HCT116 (cell line): Measurements from ENCODE around the gene MAGIX. TPM values are rescaled to one million over a fixed set of nuclear protein-coding genes. Genes with fewer than 3 reads are reported as not detected.

Experiments used
- ATAC-seq: fragments of 200-7000 bp; cut with Tn5 transposase; 2 replicates; pipeline ENCODE4 v1.9.1; 2020; ENCODE audit warnings: mild to moderate bottlenecking, moderate library complexity
- BruUV-seq: library from RNA; stranded (reverse); fragments of 400-500 nt; replicated peaks from 2 replicates; lab custom pipeline; 2021; lab: Mats Ljungman, UMichigan
- CTCF ChIA-PET: fragments of 300-600 bp; sonication (Branson Sonifier 250); formaldehyde crosslinking; loops from one replicate; lab custom pipeline; 2021; ENCODE audit warnings: antibody characterized with exemption; lab: Charles Lee
- POLR2A ChIA-PET: fragments of 300-600, 350-600 bp; sonication (Branson Sonifier 250); formaldehyde crosslinking; loops from one replicate; lab custom pipeline; 2021; ENCODE audit warnings: antibody characterized with exemption; lab: Charles Lee
- RAD21 ChIA-PET, 2 experiments: fragments of 300-600 bp; sonication (Branson Sonifier 250); formaldehyde crosslinking; loops; one replicate each; lab custom pipeline; 2023; ENCODE audit warnings: low total read pairs in 2 of 2; ENCODE audit not compliant: uncharacterized antibody in 2 of 2, unreplicated experiment in 2 of 2, low non-redundant PET in 1 of 2; lab: Charles Lee
- DNase-seq: peaks from one replicate; pipeline ENCODE4 v3.0.0-alpha.2; 2010; ENCODE audit warnings: low read depth, low spot score
- H2AFZ ChIP-seq: fragments of 200-600 bp; shearing (Covaris generic), sonication (generic); 2 replicates; pipeline ENCODE4 v1.6.1; 2017; ENCODE audit warnings: low read depth, mixed run types, mixed read lengths, antibody characterized with exemption, low read length; ENCODE audit not compliant: poor library complexity, severe bottlenecking
- H3K27ac ChIP-seq: 2 replicates; pipeline ENCODE4 v1.5.1; 2012; ENCODE audit warnings: low read depth, low read length
- H3K27me3 ChIP-seq: fragments of 200-600 bp; sonication (generic); 2 replicates; pipeline ENCODE4 v1.6.1; 2016; ENCODE audit warnings: mixed run types, low read length, mixed read lengths; ENCODE audit not compliant: insufficient read depth
- H3K36me3 ChIP-seq, 2 experiments: fragments of 200-500 bp in 1 of 2; fragments of 200-600 bp in 1 of 2; sonication (Bioruptor generic) in 1 of 2; sonication (generic) in 1 of 2; 2 replicates each; pipeline versions ENCODE4 v1.5.1 to v1.6.1; 2014 to 2016; ENCODE audit warnings: low read length in 2 of 2, inconsistent platforms in 1 of 2, mixed read lengths in 1 of 2, mixed run types in 1 of 2; ENCODE audit not compliant: insufficient read depth in 2 of 2, control insufficient read depth in 1 of 2
- H3K4me1 ChIP-seq, 2 experiments: fragments of 200-600 bp in 1 of 2; sonication (generic) in 1 of 2; 2 replicates each; pipeline versions ENCODE4 v1.5.1 to v1.6.1; 2012 to 2017; ENCODE audit warnings: low read length in 2 of 2, inconsistent platforms in 1 of 2, mild to moderate bottlenecking in 1 of 2, mixed read lengths in 1 of 2, mixed run types in 1 of 2, moderate library complexity in 1 of 2; ENCODE audit not compliant: insufficient read depth in 2 of 2, control insufficient read depth in 1 of 2
- H3K4me2 ChIP-seq: fragments of 200-600 bp; sonication (generic); 2 replicates; pipeline ENCODE4 v1.6.1; 2017; ENCODE audit warnings: mixed run types, low read length, mixed read lengths
- H3K4me3 ChIP-seq, 2 experiments: fragments of 200-600 bp in 1 of 2; sonication (generic) in 1 of 2; replicated peaks in 1 of 2; 2 replicates each; pipeline ENCODE4 v1.5.1; 2011 to 2016; ENCODE audit warnings: low read length in 2 of 2, control low read depth in 1 of 2, low read depth in 1 of 2, mild to moderate bottlenecking in 1 of 2, mixed read lengths in 1 of 2, mixed run types in 1 of 2
- H3K79me2 ChIP-seq: fragments of 200-600 bp; sonication (generic); 2 replicates; pipeline ENCODE4 v1.6.1; 2017; ENCODE audit warnings: mild to moderate bottlenecking, mixed run types, low read length, moderate library complexity, mixed read lengths; ENCODE audit not compliant: insufficient read depth
- H3K9ac ChIP-seq: fragments of 200-600 bp; sonication (generic); 2 replicates; pipeline ENCODE4 v1.6.1; 2016; ENCODE audit warnings: low read length, mixed read lengths
- H3K9me2 ChIP-seq: fragments of 200-600 bp; sonication (generic), shearing (Covaris generic); 2 replicates; pipeline ENCODE4 v1.6.1; 2017; ENCODE audit warnings: mixed run types, mild to moderate bottlenecking, moderate library complexity; ENCODE audit not compliant: insufficient read depth
- H3K9me3 ChIP-seq, 2 experiments: fragments of 200-500 bp in 1 of 2; fragments of 200-600 bp in 1 of 2; sonication (Bioruptor generic) in 1 of 2; sonication (generic) in 1 of 2; 2 replicates each; pipeline ENCODE4 v1.6.1; 2014 to 2017; ENCODE audit warnings: low read length in 2 of 2, mixed read lengths in 2 of 2, inconsistent platforms in 1 of 2, low read depth in 1 of 2, mild to moderate bottlenecking in 1 of 2, mixed run types in 1 of 2, moderate library complexity in 1 of 2; ENCODE audit not compliant: control insufficient read depth in 1 of 2, insufficient read depth in 1 of 2
- H4K20me1 ChIP-seq: fragments of 200-600 bp; sonication (generic), shearing (Covaris generic); 2 replicates; pipeline ENCODE4 v1.6.1; 2017; ENCODE audit warnings: mixed run types, mild to moderate bottlenecking, moderate library complexity; ENCODE audit not compliant: insufficient read depth
- CBX3 ChIP-seq: IDR thresholded peaks from 2 replicates; pipeline ENCODE4 v1.6.1; 2012; ENCODE audit warnings: low read depth
- EGR1 ChIP-seq: IDR thresholded peaks from 2 replicates; pipeline ENCODE4 v1.6.1; 2012; ENCODE audit warnings: low read depth
- EZH2phosphoT487 ChIP-seq: fragments of 200-600 bp; IDR thresholded peaks from 2 replicates; pipeline ENCODE4 v1.6.1; 2018; ENCODE audit warnings: antibody characterized with exemption, borderline replicate concordance
- JUND ChIP-seq: IDR thresholded peaks from 2 replicates; pipeline ENCODE4 v1.6.1; 2012
- POLR2A ChIP-seq: IDR thresholded peaks from 2 replicates; pipeline ENCODE4 v1.7.0; 2011; ENCODE audit warnings: borderline replicate concordance; ENCODE audit not compliant: insufficient read depth, insufficient read length; ENCODE audit errors: extremely low read depth
- POLR2AphosphoS5 ChIP-seq: IDR thresholded peaks from 2 replicates; pipeline ENCODE4 v1.6.1; 2011; ENCODE audit warnings: mild to moderate bottlenecking, low read depth, low read length, moderate library complexity
- SIN3A ChIP-seq: IDR thresholded peaks from 2 replicates; pipeline ENCODE4 v1.6.1; 2012; ENCODE audit warnings: low read depth
- SP1 ChIP-seq: IDR thresholded peaks from 2 replicates; pipeline ENCODE4 v1.6.1; 2012; ENCODE audit warnings: low read depth
- TCF7L2 ChIP-seq: IDR thresholded peaks from 2 replicates; pipeline ENCODE4 v1.7.0; 2011; ENCODE audit warnings: borderline replicate concordance, inconsistent platforms; ENCODE audit not compliant: insufficient read depth, insufficient read length; ENCODE audit errors: extremely low read depth
- ZFX ChIP-seq: fragments of 450-650 bp; IDR thresholded peaks from 2 replicates; pipeline ENCODE4 v1.6.1; 2017
- ZNF274 ChIP-seq: fragments of 200-500 bp; sonication (Bioruptor generic); IDR thresholded peaks from 2 replicates; pipeline ENCODE4 v1.6.1; 2014; ENCODE audit warnings: mild to moderate bottlenecking, low read depth, low read length, inconsistent platforms
- intact Hi-C: fragments of 100-400 bp; cut with micrococcal nuclease; formaldehyde crosslinking; loops from 2 replicates; pipeline ENCODE4 v1.10.0; 2022
- total RNA-seq: library from RNA; stranded (reverse); gene quantifications from one replicate; pipeline ENCODE4 v1.2.1, GENCODE V29; 2021; ENCODE audit not compliant: unreplicated experiment
- TF ChIP-seq, protein P1 (sequence below): IDR thresholded peaks from 2 replicates; pipeline ENCODE4 v1.6.1; 2012
- TF ChIP-seq, protein P2 (sequence below), 3 experiments: fragments of 200-600 bp in 1 of 3; sonication (generic) in 1 of 3; IDR thresholded peaks in 2 of 3; conservative IDR thresholded peaks in 1 of 3; 2 replicates each; pipeline ENCODE4 v1.5.1; 2012 to 2017; ENCODE audit warnings: low read depth in 2 of 3, low read length in 2 of 3, antibody characterized with exemption in 1 of 3, borderline replicate concordance in 1 of 3, control low read depth in 1 of 3, mild to moderate bottlenecking in 1 of 3, mixed read lengths in 1 of 3, mixed run types in 1 of 3, moderate library complexity in 1 of 3; ENCODE audit not compliant: insufficient read depth in 1 of 3
- TF ChIP-seq, protein P3 (sequence below): IDR thresholded peaks from 2 replicates; pipeline ENCODE4 v1.6.1; 2011; ENCODE audit warnings: mild to moderate bottlenecking, low read length, moderate library complexity; ENCODE audit not compliant: insufficient replicate concordance; ENCODE audit errors: extremely low read depth

Gene MAGIX
- total RNA-seq, 1 experiment from 2014 or later, result 2.6 TPM

DNA sequence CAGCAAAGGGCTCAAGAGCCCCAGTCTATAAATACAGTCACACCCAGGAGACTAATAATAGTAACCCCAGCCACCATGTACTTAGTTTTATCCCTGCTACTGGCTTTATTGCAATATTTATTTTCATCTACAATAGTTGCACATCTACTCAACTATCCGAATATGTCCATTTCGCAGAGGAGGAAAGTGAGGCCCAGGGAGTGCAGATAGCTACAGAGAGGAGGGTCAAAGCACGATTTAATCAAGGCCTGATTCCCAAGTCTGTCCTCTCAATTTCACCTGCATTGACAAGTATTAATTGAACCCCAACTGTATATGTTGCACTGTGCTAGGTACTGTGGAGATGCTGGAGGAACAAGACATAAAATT, 5.2 kb downstream of the MAGIX start:
- RAD21 ChIA-PET, result no interaction called here
- peak overlapping the region; percentile 71 for H3K9ac ChIP-seq
- H2AFZ ChIP-seq, result no peak overlapping the region
- POLR2A ChIA-PET, result interaction anchor here (1.1 to 3.0 kb wide), 4 partner anchors 12 to 23 kb away, joined by 3 to 21 read pairs (median 8); no protein-coding TSS in a partner anchor
- H4K20me1 ChIP-seq, result no peaks in the 10 kb centered on the region
- H3K36me3 ChIP-seq, result no peaks in the 10 kb centered on the region
- DNase-seq, result no peak
- peaks cover 10% of the 10 kb centered on the region for H3K79me2 ChIP-seq
- no peaks in the 10 kb centered on the region for H3K27me3 ChIP-seq
- peak overlapping the region; percentile 95 for H3K27ac ChIP-seq
- ATAC-seq, result no peak
- H3K9me3 ChIP-seq, result no peaks in the 10 kb centered on the region
- H3K4me1 ChIP-seq, result peaks cover 11 to 52% of the 10 kb centered on the region in 2 experiments
- intact Hi-C loops, result loop anchor here (5.0 to 10.0 kb wide), 2 partner anchors 45 to 123 kb away; partner anchors contain the start of genes GPKOW and TFE3
- TF ChIP-seq POLR2A, result no peak
- no peak for TF ChIP-seq SIN3A
- no peak for TF ChIP-seq TCF7L2
- no peak for TF ChIP-seq EZH2phosphoT487
- no peak for TF ChIP-seq ZFX
- TF ChIP-seq, protein P1, sequence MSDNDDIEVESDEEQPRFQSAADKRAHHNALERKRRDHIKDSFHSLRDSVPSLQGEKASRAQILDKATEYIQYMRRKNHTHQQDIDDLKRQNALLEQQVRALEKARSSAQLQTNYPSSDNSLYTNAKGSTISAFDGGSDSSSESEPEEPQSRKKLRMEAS, result no peak
- TF ChIP-seq, protein P2, sequence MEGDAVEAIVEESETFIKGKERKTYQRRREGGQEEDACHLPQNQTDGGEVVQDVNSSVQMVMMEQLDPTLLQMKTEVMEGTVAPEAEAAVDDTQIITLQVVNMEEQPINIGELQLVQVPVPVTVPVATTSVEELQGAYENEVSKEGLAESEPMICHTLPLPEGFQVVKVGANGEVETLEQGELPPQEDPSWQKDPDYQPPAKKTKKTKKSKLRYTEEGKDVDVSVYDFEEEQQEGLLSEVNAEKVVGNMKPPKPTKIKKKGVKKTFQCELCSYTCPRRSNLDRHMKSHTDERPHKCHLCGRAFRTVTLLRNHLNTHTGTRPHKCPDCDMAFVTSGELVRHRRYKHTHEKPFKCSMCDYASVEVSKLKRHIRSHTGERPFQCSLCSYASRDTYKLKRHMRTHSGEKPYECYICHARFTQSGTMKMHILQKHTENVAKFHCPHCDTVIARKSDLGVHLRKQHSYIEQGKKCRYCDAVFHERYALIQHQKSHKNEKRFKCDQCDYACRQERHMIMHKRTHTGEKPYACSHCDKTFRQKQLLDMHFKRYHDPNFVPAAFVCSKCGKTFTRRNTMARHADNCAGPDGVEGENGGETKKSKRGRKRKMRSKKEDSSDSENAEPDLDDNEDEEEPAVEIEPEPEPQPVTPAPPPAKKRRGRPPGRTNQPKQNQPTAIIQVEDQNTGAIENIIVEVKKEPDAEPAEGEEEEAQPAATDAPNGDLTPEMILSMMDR (IDR thresholded peaks at IDR 0.05 in 2 of 3, conservative IDR thresholded peaks at IDR 0.05 in 1 of 3; ENCODE audit: borderline replicate concordance in 1 of 3, insufficient read depth in 1 of 3, low read depth in 2 of 3, low read length in 2 of 3), result no peak
- no peak for TF ChIP-seq EGR1
- no peak for TF ChIP-seq ZNF274
- TF ChIP-seq JUND, result no peak
- no peak for TF ChIP-seq POLR2AphosphoS5
- no peak for TF ChIP-seq CBX3
- TF ChIP-seq, protein P3, sequence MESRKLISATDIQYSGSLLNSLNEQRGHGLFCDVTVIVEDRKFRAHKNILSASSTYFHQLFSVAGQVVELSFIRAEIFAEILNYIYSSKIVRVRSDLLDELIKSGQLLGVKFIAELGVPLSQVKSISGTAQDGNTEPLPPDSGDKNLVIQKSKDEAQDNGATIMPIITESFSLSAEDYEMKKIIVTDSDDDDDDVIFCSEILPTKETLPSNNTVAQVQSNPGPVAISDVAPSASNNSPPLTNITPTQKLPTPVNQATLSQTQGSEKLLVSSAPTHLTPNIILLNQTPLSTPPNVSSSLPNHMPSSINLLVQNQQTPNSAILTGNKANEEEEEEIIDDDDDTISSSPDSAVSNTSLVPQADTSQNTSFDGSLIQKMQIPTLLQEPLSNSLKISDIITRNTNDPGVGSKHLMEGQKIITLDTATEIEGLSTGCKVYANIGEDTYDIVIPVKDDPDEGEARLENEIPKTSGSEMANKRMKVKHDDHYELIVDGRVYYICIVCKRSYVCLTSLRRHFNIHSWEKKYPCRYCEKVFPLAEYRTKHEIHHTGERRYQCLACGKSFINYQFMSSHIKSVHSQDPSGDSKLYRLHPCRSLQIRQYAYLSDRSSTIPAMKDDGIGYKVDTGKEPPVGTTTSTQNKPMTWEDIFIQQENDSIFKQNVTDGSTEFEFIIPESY, result no peak
- TF ChIP-seq SP1, result no peak
- H3K9me2 ChIP-seq, result no peaks in the 10 kb centered on the region
- peak overlapping the region; percentile 89 for H3K4me2 ChIP-seq
- CTCF ChIA-PET, result interaction anchor here (1.6 to 2.6 kb wide), 3 partner anchors 12 to 25 kb away, joined by 5 to 20 read pairs (median 6); no protein-coding TSS in a partner anchor
- no TSS peak for BruUV-seq
- peak overlapping the region; percentile 47 to 60 for H3K4me3 ChIP-seq
